H1 (cell line): ENCODE measurements around the gene KCNJ10. TPM values are rescaled to one million over a fixed set of nuclear protein-coding genes. Genes with fewer than 3 reads are reported as not detected.

Experiments
- CTCF ChIA-PET: fragments of 300-600 bp; sonication (Branson Sonifier 250); formaldehyde crosslinking; loops from one replicate; lab custom pipeline; 2021; ENCODE audit not compliant: partially characterized antibody; lab: Charles Lee
- POLR2A ChIA-PET: fragments of 300-600 bp; sonication (Branson Sonifier 250); formaldehyde crosslinking; loops from one replicate; lab custom pipeline; 2021; ENCODE audit warnings: inconsistent platforms; ENCODE audit not compliant: partially characterized antibody; lab: Charles Lee
- DNase-seq, 2 experiments: peaks; one replicate each; pipeline versions ENCODE4 v3.0.0 to v3.0.0-alpha.2; 2010 to 2022; ENCODE audit warnings: low spot score in 2 of 2, low read depth in 1 of 2, mixed read lengths in 1 of 2
- FAIRE-seq: peaks from 2 replicates; lab custom pipeline; 2011; peaks lifted over from hg19 to GRCh38; lab: Jason Lieb, UNC
- H2AFZ ChIP-seq: 2 replicates; pipeline ENCODE4 v1.8.1; 2012; ENCODE audit warnings: low read length, inconsistent platforms
- H2AK5ac ChIP-seq: 2 replicates; pipeline ENCODE4 v1.6.1; 2013; ENCODE audit warnings: low read depth, low read length
- H2BK120ac ChIP-seq: replicated peaks from 2 replicates; pipeline ENCODE3; 2013; ENCODE audit warnings: low read depth, low read length, inconsistent platforms
- H2BK12ac ChIP-seq: 2 replicates; pipeline ENCODE4 v1.6.1; 2013; ENCODE audit warnings: low read depth, low read length
- H2BK15ac ChIP-seq: 2 replicates; pipeline ENCODE4 v1.6.1; 2013; ENCODE audit warnings: low read length
- H2BK20ac ChIP-seq: 2 replicates; pipeline ENCODE4 v1.6.1; 2013; ENCODE audit warnings: low read length
- H2BK5ac ChIP-seq: 2 replicates; pipeline ENCODE4 v1.6.1; 2013; ENCODE audit warnings: low read depth, low read length
- H3K14ac ChIP-seq: 2 replicates; pipeline ENCODE4 v1.6.1; 2013; ENCODE audit warnings: inconsistent platforms; ENCODE audit not compliant: insufficient read length
- H3K18ac ChIP-seq: 2 replicates; pipeline ENCODE4 v1.6.1; 2013; ENCODE audit warnings: low read length; ENCODE audit errors: extremely low read depth
- H3K23ac ChIP-seq: 2 replicates; pipeline ENCODE4 v1.6.1; 2013; ENCODE audit warnings: inconsistent platforms; ENCODE audit not compliant: insufficient read length
- H3K23me2 ChIP-seq: 2 replicates; pipeline ENCODE4 v1.6.1; 2013; ENCODE audit warnings: low read depth, low read length
- H3K27ac ChIP-seq: 2 replicates; pipeline ENCODE4 v1.6.1; 2011; ENCODE audit warnings: low read depth, low read length, inconsistent platforms
- H3K27me3 ChIP-seq, 4 experiments: replicated peaks in 1 of 4; 1 replicate in 1 of 4; 2 replicates in 3 of 4; pipeline versions ENCODE4 v1.6.1 to v1.8.1; 2011 to 2013; ENCODE audit warnings: low read length in 3 of 4, mild to moderate bottlenecking in 3 of 4, inconsistent platforms in 2 of 4, mixed read lengths in 2 of 4, moderate library complexity in 1 of 4; ENCODE audit not compliant: control insufficient read depth in 3 of 4, insufficient read depth in 3 of 4; ENCODE audit errors: extremely low read depth in 1 of 4
- H3K36me3 ChIP-seq, 4 experiments: 2 replicates each; pipeline versions ENCODE4 v1.6.1 to v1.8.1; 2011 to 2013; ENCODE audit warnings: mild to moderate bottlenecking in 4 of 4, low read length in 3 of 4, moderate library complexity in 2 of 4, control low read depth in 1 of 4, inconsistent platforms in 1 of 4; ENCODE audit not compliant: insufficient read depth in 4 of 4, control insufficient read depth in 2 of 4
- H3K4ac ChIP-seq: replicated peaks from 2 replicates; pipeline ENCODE3; 2013; ENCODE audit warnings: low read length, low read depth, mixed read lengths, inconsistent platforms; ENCODE audit not compliant: insufficient read length
- H3K4me1 ChIP-seq, 4 experiments: replicated peaks in 1 of 4; 1 replicate in 1 of 4; 2 replicates in 3 of 4; pipeline versions ENCODE4 v1.6.1 to v1.8.1; 2011 to 2013; ENCODE audit warnings: low read length in 3 of 4, inconsistent platforms in 2 of 4, mixed read lengths in 1 of 4; ENCODE audit not compliant: insufficient read depth in 4 of 4, control insufficient read depth in 3 of 4
- H3K4me2 ChIP-seq, 2 experiments: 2 replicates each; pipeline versions ENCODE4 v1.6.1 to v1.8.1; 2011 to 2013; ENCODE audit warnings: low read depth in 2 of 2, low read length in 2 of 2, control low read depth in 1 of 2, inconsistent platforms in 1 of 2, mild to moderate bottlenecking in 1 of 2; ENCODE audit not compliant: insufficient read depth in 1 of 2
- H3K4me3 ChIP-seq, 4 experiments: fragments of 200-600, 300-600 bp in 1 of 4; sonication (generic), shearing (Covaris generic), sonication (Bioruptor Twin) in 1 of 4; 2 replicates each; pipeline versions ENCODE4 v1.5.1 to v1.8.1; 2011 to 2016; ENCODE audit warnings: low read length in 4 of 4, low read depth in 3 of 4, control low read depth in 2 of 4, inconsistent platforms in 2 of 4, mild to moderate bottlenecking in 2 of 4, mixed read lengths in 1 of 4, moderate library complexity in 1 of 4; ENCODE audit not compliant: insufficient read depth in 2 of 4; ENCODE audit errors: extremely low read depth in 1 of 4
- H3K56ac ChIP-seq: replicated peaks from 2 replicates; pipeline ENCODE3; 2013; ENCODE audit warnings: low read depth, mild to moderate bottlenecking, mixed read lengths, low read length, inconsistent platforms; ENCODE audit not compliant: insufficient read length
- H3K79me1 ChIP-seq: 2 replicates; pipeline ENCODE4 v1.6.1; 2013; ENCODE audit warnings: low read depth, low read length, control low read depth
- H3K79me2 ChIP-seq, 2 experiments: 2 replicates each; pipeline versions ENCODE4 v1.6.1 to v1.8.1; 2012 to 2013; ENCODE audit warnings: low read length in 2 of 2, mild to moderate bottlenecking in 2 of 2, inconsistent platforms in 1 of 2; ENCODE audit not compliant: insufficient read depth in 2 of 2, control insufficient read depth in 1 of 2
- H3K9ac ChIP-seq, 4 experiments: replicated peaks in 1 of 4; 1 replicate in 1 of 4; 2 replicates in 3 of 4; pipeline versions ENCODE4 v1.6.1 to v1.8.1; 2011 to 2013; ENCODE audit warnings: low read depth in 3 of 4, low read length in 3 of 4, control low read depth in 2 of 4, mild to moderate bottlenecking in 2 of 4, moderate library complexity in 2 of 4, inconsistent platforms in 1 of 4; ENCODE audit errors: extremely low read depth in 1 of 4
- H3K9me3 ChIP-seq, 2 experiments: 2 replicates each; pipeline versions ENCODE4 v1.6.1 to v1.8.1; 2012 to 2013; ENCODE audit warnings: mild to moderate bottlenecking in 2 of 2, moderate library complexity in 2 of 2, control low read depth in 1 of 2, inconsistent platforms in 1 of 2, low read depth in 1 of 2, low read length in 1 of 2, mixed read lengths in 1 of 2; ENCODE audit not compliant: insufficient read depth in 2 of 2
- H4K20me1 ChIP-seq, 2 experiments: replicated peaks in 1 of 2; 2 replicates each; pipeline versions ENCODE3 to v1.8.1; 2011 to 2013; ENCODE audit warnings: inconsistent platforms in 2 of 2, low read length in 2 of 2, mild to moderate bottlenecking in 1 of 2; ENCODE audit not compliant: insufficient read depth in 2 of 2, control insufficient read depth in 1 of 2
- H4K5ac ChIP-seq: 2 replicates; pipeline ENCODE4 v1.6.1; 2013; ENCODE audit warnings: low read length, low read depth, mixed read lengths, inconsistent platforms; ENCODE audit not compliant: insufficient read length
- H4K8ac ChIP-seq: 2 replicates; pipeline ENCODE4 v1.8.0; 2013; ENCODE audit warnings: mild to moderate bottlenecking, moderate library complexity, low read length, inconsistent platforms; ENCODE audit not compliant: insufficient read depth; ENCODE audit errors: extremely low read depth
- H4K91ac ChIP-seq: replicated peaks from 2 replicates; pipeline ENCODE3; 2013; ENCODE audit warnings: low read length, mixed read lengths, inconsistent platforms; ENCODE audit not compliant: insufficient read length
- BACH1 ChIP-seq: IDR thresholded peaks from 2 replicates; pipeline ENCODE4 v1.6.1; 2012; ENCODE audit warnings: low read length, improper control_type of control experiment
- BCL11A ChIP-seq, 2 experiments: IDR thresholded peaks; one replicate each; pipeline ENCODE4 v1.6.1; 2011; ENCODE audit warnings: low read depth in 2 of 2, low read length in 2 of 2, mild to moderate bottlenecking in 2 of 2
- CBX5 ChIP-seq: fragments of 300-800, 300-1000 bp; sonication (generic); IDR thresholded peaks from 2 replicates; pipeline ENCODE4 v1.7.1; 2016; ENCODE audit warnings: antibody characterized with exemption, low read length, low read depth
- CEBPB ChIP-seq: IDR thresholded peaks from 2 replicates; pipeline ENCODE4 v1.6.1; 2012; ENCODE audit warnings: low read depth, low read length
- CHD2 ChIP-seq: IDR thresholded peaks from 2 replicates; pipeline ENCODE4 v1.6.1; 2012; ENCODE audit warnings: low read length, improper control_type of control experiment
- KDM1A ChIP-seq: fragments of 200-600, 300-600 bp; sonication (generic); IDR thresholded peaks from 2 replicates; pipeline ENCODE4 v1.7.1; 2016; ENCODE audit warnings: mild to moderate bottlenecking, low read length, borderline replicate concordance
- POLR2A ChIP-seq, 2 experiments: IDR thresholded peaks; 1 replicate in 1 of 2; 2 replicates in 1 of 2; pipeline ENCODE4 v1.6.1; 2011; ENCODE audit warnings: low read depth in 2 of 2, low read length in 2 of 2, mild to moderate bottlenecking in 2 of 2; ENCODE audit errors: control extremely low read depth in 1 of 2
- POLR2AphosphoS5 ChIP-seq: IDR thresholded peaks from 2 replicates; pipeline ENCODE4 v1.6.1; 2011; ENCODE audit warnings: low read depth, low read length
- RAD21 ChIP-seq, 2 experiments: IDR thresholded peaks in 1 of 2; conservative IDR thresholded peaks in 1 of 2; 2 replicates each; pipeline ENCODE4 v1.6.1; 2011; ENCODE audit warnings: low read depth in 2 of 2, low read length in 2 of 2, improper control_type of control experiment in 1 of 2, inconsistent platforms in 1 of 2, mild to moderate bottlenecking in 1 of 2, moderate library complexity in 1 of 2
- SRF ChIP-seq: IDR thresholded peaks from 2 replicates; pipeline ENCODE4 v1.6.1; 2011; ENCODE audit warnings: mild to moderate bottlenecking, low read depth, low read length, moderate library complexity
- TAF1 ChIP-seq: IDR thresholded peaks from 2 replicates; pipeline ENCODE4 v1.6.1; 2011; ENCODE audit warnings: mild to moderate bottlenecking, low read depth, low read length
- TEAD4 ChIP-seq: IDR thresholded peaks from 2 replicates; pipeline ENCODE4 v1.6.1; 2012; ENCODE audit warnings: low read depth, low read length, inconsistent platforms, mixed read lengths
- WGBS, 2 experiments: shearing (Covaris generic) in 1 of 2; methylation state at CpG; one replicate each; pipeline versions ENCODE4 v1.1.6 to v1.1.7; 2013 to 2015; ENCODE audit warnings: low lambda C conversion rate in 2 of 2, mixed read lengths in 2 of 2, inconsistent platforms in 1 of 2, low coverage in 1 of 2, missing lambda C conversion rate in 1 of 2; ENCODE audit not compliant: insufficient replicate concordance in 2 of 2, insufficient coverage in 1 of 2, insufficient read length in 1 of 2; ENCODE audit errors: extremely low coverage in 1 of 2, missing lambda C conversion rate in 1 of 2; 5-methylcytosine and 5-hydroxymethylcytosine counted together
- polyA plus RNA-seq, 7 experiments: library from polyadenylated mRNA; depleted of rRNA in 3 of 7; stranded (reverse) in 5 of 7; unstranded in 2 of 7; fragments of >200 nt in 5 of 7; fragments of 200-250 nt in 2 of 7; gene quantifications; 1 replicate in 5 of 7; 2 replicates in 1 of 7; 4 replicates in 1 of 7; pipeline versions ENCODE4 v1.2.1 to v1.2.3, GENCODE V29; 2011 to 2013; ENCODE audit warnings: missing spikeins in 2 of 7, mixed read lengths in 2 of 7
- total RNA-seq: library from RNA; stranded (reverse); fragmentation: NEBNext Ultra II Directional; extraction: Animal tissue kit (Norgen Biotek cat#: 25700); gene quantifications from 2 replicates; pipeline ENCODE4 v1.2.1, GENCODE V29; 2021
- TF ChIP-seq, protein P1 (sequence below): IDR thresholded peaks from 2 replicates; pipeline ENCODE4 v1.6.1; 2012; ENCODE audit warnings: low read length, inconsistent platforms

KCNJ10 gene
- total and polyA plus RNA-seq, 2 of the 8 experiments (the other 6 are each of a cell fraction or from before 2014, with no cell fraction given): 1.7 to 2.4 TPM

DNA sequence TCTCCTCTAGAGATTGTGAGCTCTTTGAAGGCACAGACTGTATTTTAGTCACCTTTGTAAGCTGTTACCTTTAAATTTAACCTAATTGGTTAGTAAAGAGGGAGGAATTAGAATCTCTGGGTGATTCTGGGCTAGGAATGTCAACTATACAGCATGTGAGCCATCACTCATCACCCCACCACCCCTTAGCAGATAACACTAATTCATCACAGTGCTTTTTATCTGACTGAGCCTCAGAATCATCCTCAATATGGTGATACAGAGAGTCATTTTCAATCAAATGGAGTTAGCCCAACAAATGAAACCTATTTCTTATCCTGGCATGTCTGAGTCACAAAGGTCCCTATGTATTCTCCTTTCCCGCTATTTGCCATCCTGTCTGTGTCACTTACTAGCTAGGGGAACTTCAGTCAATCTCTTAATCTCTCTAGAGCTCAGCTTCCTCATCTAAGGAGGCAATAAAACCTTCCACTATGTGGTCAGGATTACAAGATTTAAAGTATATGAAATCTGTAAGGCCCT is 13.3 kb downstream of the KCNJ10 start:
- H3K27me3 ChIP-seq: peaks cover 0 to 3% (median under 1%) of the 10 kb centered on the region in 4 experiments; a peak in 3 of 7 replicates
- FAIRE-seq (no peak), DNase-seq (no peak)
- no peak overlapping the region for H2BK20ac ChIP-seq
- H4K5ac ChIP-seq: no peak overlapping the region
- H4K91ac ChIP-seq: no peak overlapping the region
- H3K4me3 ChIP-seq: no peak overlapping the region
- H2BK5ac ChIP-seq: no peak overlapping the region
- no peak overlapping the region for H3K27ac ChIP-seq
- H3K18ac ChIP-seq: no peak overlapping the region
- H3K14ac ChIP-seq: no peak overlapping the region
- H2BK12ac ChIP-seq: no peak overlapping the region
- no peak for TF ChIP-seq BCL11A (IDR thresholded peaks at IDR 0.05; ENCODE audit: low read depth in 2 of 2, low read length in 2 of 2)
- TF ChIP-seq RAD21 (IDR thresholded peaks at IDR 0.05 in 1 of 2, conservative IDR thresholded peaks at IDR 0.05 in 1 of 2; ENCODE audit: low read depth in 2 of 2, low read length in 2 of 2): no peak
- no peak for TF ChIP-seq CHD2
- no peak for TF ChIP-seq POLR2A (IDR thresholded peaks at IDR 0.05; ENCODE audit: control extremely low read depth in 1 of 2, low read depth in 2 of 2, low read length in 2 of 2)
- TF ChIP-seq, protein P1, sequence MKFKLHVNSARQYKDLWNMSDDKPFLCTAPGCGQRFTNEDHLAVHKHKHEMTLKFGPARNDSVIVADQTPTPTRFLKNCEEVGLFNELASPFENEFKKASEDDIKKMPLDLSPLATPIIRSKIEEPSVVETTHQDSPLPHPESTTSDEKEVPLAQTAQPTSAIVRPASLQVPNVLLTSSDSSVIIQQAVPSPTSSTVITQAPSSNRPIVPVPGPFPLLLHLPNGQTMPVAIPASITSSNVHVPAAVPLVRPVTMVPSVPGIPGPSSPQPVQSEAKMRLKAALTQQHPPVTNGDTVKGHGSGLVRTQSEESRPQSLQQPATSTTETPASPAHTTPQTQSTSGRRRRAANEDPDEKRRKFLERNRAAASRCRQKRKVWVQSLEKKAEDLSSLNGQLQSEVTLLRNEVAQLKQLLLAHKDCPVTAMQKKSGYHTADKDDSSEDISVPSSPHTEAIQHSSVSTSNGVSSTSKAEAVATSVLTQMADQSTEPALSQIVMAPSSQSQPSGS: no peak
- TF ChIP-seq POLR2AphosphoS5: no peak
- TF ChIP-seq KDM1A: no peak
- no peak for TF ChIP-seq TAF1
- TF ChIP-seq CEBPB: no peak
- TF ChIP-seq CBX5: no peak
- TF ChIP-seq SRF: no peak
- no peak for TF ChIP-seq BACH1
- no peak for TF ChIP-seq TEAD4
- no peak overlapping the region for H2BK120ac ChIP-seq
- H3K9me3 ChIP-seq: no peaks in the 10 kb centered on the region
- no peaks in the 10 kb centered on the region for H3K23me2 ChIP-seq
- H3K79me1 ChIP-seq: no peaks in the 10 kb centered on the region
- ChIA-PET POLR2A (interaction anchor here (1.4 kb wide), 1 partner anchor 25 kb away, joined by 3 read pairs; the partner anchor contains the start of gene KCNJ9), CTCF (interaction anchor here (0.6 to 50.1 kb wide), 6 partner anchors 1 to 229 kb away, joined by 3 to 1874 read pairs (median 10); partner anchors contain the start of genes IGSF8, KCNJ10, KCNJ9 and PIGM)
- no peaks in the 10 kb centered on the region for H3K36me3 ChIP-seq
- WGBS, 2 experiments: 89% methylated on average over 1 of the region's 1 CpG; no CpG with 5 or more reads in 1 of the 2 experiments
- H4K8ac ChIP-seq: no peak overlapping the region
- no peak overlapping the region for H3K56ac ChIP-seq
- H2BK15ac ChIP-seq: no peak overlapping the region
- H3K9ac ChIP-seq: no peak overlapping the region
- H2AFZ ChIP-seq: no peak overlapping the region
- H3K79me2 ChIP-seq: no peaks in the 10 kb centered on the region
- no peak overlapping the region for H3K4ac ChIP-seq
- H3K23ac ChIP-seq: no peak overlapping the region
- no peak overlapping the region for H2AK5ac ChIP-seq
- H3K4me1 ChIP-seq: peaks cover 0 to 6% (median 3%) of the 10 kb centered on the region in 4 experiments; a peak in 6 of 7 replicates
- H4K20me1 ChIP-seq: no peaks in the 10 kb centered on the region
- no peak overlapping the region for H3K4me2 ChIP-seq
